Activated CD8-positive, alpha-beta T cell treated with anti-CD3 and anti-CD28 coated beads, Interleukin-2, amount 10 ng/mL, durations not matched to agents 7 days and 5 days (primary cell): ENCODE data around the gene GALNT3. TPM values are rescaled to one million over a fixed set of nuclear protein-coding genes. Genes with fewer than 3 reads are reported as not detected.

Source experiments
- ATAC-seq: fragments of 150-1000 bp; cut with Tn5 transposase; one replicate; pipeline ENCODE4 v1.10.0; 2021; ENCODE audit warnings: moderate library complexity
- CTCF ChIA-PET: fragments of 350-600 bp; sonication (Branson Sonifier 250); formaldehyde crosslinking; loops from one replicate; lab custom pipeline; 2021; ENCODE audit warnings: antibody characterized with exemption; lab: Charles Lee
- POLR2A ChIA-PET: fragments of 350-600 bp; sonication (Branson Sonifier 250); formaldehyde crosslinking; loops from one replicate; lab custom pipeline; 2021; ENCODE audit warnings: antibody characterized with exemption; lab: Charles Lee
- DNase-seq: peaks from one replicate; pipeline ENCODE4 v3.0.0-alpha.2; 2020
- H3K27ac Mint-ChIP-seq: one replicate; pipeline ENCODE4 v1.8.0; 2021; ENCODE audit warnings: mild to moderate bottlenecking, mixed read lengths
- H3K27me3 Mint-ChIP-seq: one replicate; pipeline ENCODE4 v1.8.0; 2021; ENCODE audit warnings: low read depth, mixed read lengths
- H3K36me3 Mint-ChIP-seq: one replicate; pipeline ENCODE4 v1.8.0; 2021; ENCODE audit warnings: low read depth, mixed read lengths
- H3K4me1 Mint-ChIP-seq: one replicate; pipeline ENCODE4 v1.8.0; 2021; ENCODE audit warnings: low read depth, mixed read lengths
- H3K4me3 Mint-ChIP-seq: one replicate; pipeline ENCODE4 v1.8.0; 2021; ENCODE audit warnings: mild to moderate bottlenecking, mixed read lengths
- H3K9me3 Mint-ChIP-seq: one replicate; pipeline ENCODE4 v1.8.0; 2022; ENCODE audit warnings: mixed read lengths; ENCODE audit not compliant: insufficient read depth
- total RNA-seq, 2 experiments: library from RNA; stranded (reverse); gene quantifications; one replicate each; pipeline ENCODE4 v1.2.3, GENCODE V29; 2021

The GALNT3 gene
- total RNA-seq, 2 experiments from 2014 or later, result 5.8 to 6.2 TPM

GRCh38 chr2:165706960-165707487, 87.0 kb downstream of the GALNT3 start:
- no peak for DNase-seq
- peaks cover 5% of the 10 kb centered on the region for H3K27me3 Mint-ChIP-seq
- no peaks in the 10 kb centered on the region for H3K9me3 Mint-ChIP-seq
- no peak for ATAC-seq
- no peaks in the 10 kb centered on the region for H3K4me1 Mint-ChIP-seq
- POLR2A ChIA-PET, result no interaction called here
- H3K4me3 Mint-ChIP-seq, result no peak overlapping the region
- no peaks in the 10 kb centered on the region for H3K36me3 Mint-ChIP-seq
- no peak overlapping the region for H3K27ac Mint-ChIP-seq
- CTCF ChIA-PET, result no interaction called here

DNA sequence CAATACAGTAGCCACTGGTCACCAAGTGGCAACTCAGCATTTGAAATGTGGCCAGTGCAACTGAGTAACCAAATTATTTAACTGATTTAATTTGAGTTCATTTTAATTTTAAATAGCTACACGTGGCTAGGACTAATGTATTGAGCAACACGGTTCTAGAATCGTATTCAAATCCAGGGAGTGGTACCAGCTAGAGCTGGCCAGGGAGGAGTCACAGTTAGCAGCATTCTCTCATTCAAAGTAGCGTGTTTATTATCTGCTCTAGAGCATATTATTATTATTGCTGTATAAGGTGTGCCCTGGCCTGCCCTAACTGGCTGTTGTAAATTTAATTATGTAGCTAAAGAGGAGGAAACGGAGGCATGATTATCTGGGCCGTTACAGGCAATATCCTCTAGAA, 92.9 kb downstream of the GALNT3 start:
- Mint-ChIP-seq H3K4me3 (no peak overlapping the region), H3K4me1 (no peaks in the 10 kb centered on the region), H3K27me3 (peaks cover 11% of the 10 kb centered on the region), H3K27ac (no peak overlapping the region), H3K36me3 (no peaks in the 10 kb centered on the region), H3K9me3 (no peaks in the 10 kb centered on the region)
- DNase-seq (no peak), ATAC-seq (no peak)
- ChIA-PET POLR2A (no interaction called here), CTCF (interaction anchor here (2.1 kb wide), 1 partner anchor 174 kb away, joined by 7 read pairs; no protein-coding TSS in a partner anchor)

DNA sequence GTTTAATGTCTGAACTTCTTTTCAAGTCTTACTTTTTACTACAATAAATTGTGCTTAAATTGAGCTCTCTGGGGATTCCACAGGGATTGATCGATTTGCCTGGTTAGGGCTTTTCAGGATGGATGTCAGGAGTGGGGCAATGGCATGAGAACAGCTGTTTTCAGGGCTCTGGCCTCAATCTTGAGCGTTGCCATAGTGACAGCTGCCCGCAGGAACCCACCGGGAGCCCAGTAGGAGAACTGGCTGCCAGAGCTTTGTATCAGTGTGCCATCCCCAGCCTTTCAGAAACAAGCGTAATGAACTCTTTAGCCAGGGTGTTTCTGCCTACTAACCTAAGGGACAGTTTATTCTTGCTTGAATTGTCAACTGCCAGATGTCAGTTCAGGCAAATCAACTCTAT, 93.5 kb downstream of the GALNT3 start:
- CTCF ChIA-PET, result interaction anchor here (2.1 kb wide), 1 partner anchor 174 kb away, joined by 7 read pairs; no protein-coding TSS in a partner anchor
- POLR2A ChIA-PET, result no interaction called here
- peaks cover 11% of the 10 kb centered on the region for H3K27me3 Mint-ChIP-seq
- no peak for ATAC-seq
- DNase-seq, result no peak
- H3K4me3 Mint-ChIP-seq, result no peak overlapping the region
- no peaks in the 10 kb centered on the region for H3K36me3 Mint-ChIP-seq
- no peak overlapping the region for H3K27ac Mint-ChIP-seq
- H3K9me3 Mint-ChIP-seq, result no peaks in the 10 kb centered on the region
- H3K4me1 Mint-ChIP-seq, result no peaks in the 10 kb centered on the region

GRCh38 chr2:165699946-165700345, 94.1 kb downstream of the GALNT3 start:
- H3K27ac Mint-ChIP-seq, result no peak overlapping the region
- no peak for DNase-seq
- H3K9me3 Mint-ChIP-seq, result no peaks in the 10 kb centered on the region
- H3K27me3 Mint-ChIP-seq, result peaks cover 11% of the 10 kb centered on the region
- no peak for ATAC-seq
- no peaks in the 10 kb centered on the region for H3K4me1 Mint-ChIP-seq
- no peaks in the 10 kb centered on the region for H3K36me3 Mint-ChIP-seq
- ChIA-PET POLR2A (no interaction called here), CTCF (interaction anchor here (2.1 kb wide), 1 partner anchor 175 kb away, joined by 7 read pairs; no protein-coding TSS in a partner anchor)
- H3K4me3 Mint-ChIP-seq, result no peak overlapping the region

- no peak overlapping the region for H3K27ac Mint-ChIP-seq
- H3K36me3 Mint-ChIP-seq, result no peaks in the 10 kb centered on the region
- ChIA-PET POLR2A (interaction anchor here (0.5 kb wide), 1 partner anchor 1922 kb away, joined by 9 read pairs; no protein-coding TSS in a partner anchor), CTCF (interaction anchor here (1.5 kb wide), 1 partner anchor 28 kb away, joined by 4 read pairs; no protein-coding TSS in a partner anchor)
- H3K4me1 Mint-ChIP-seq, result no peaks in the 10 kb centered on the region
- ATAC-seq, result no peak
- H3K4me3 Mint-ChIP-seq, result no peak overlapping the region
- H3K27me3 Mint-ChIP-seq, result peaks cover 8% of the 10 kb centered on the region
- H3K9me3 Mint-ChIP-seq, result no peaks in the 10 kb centered on the region
- DNase-seq, result peak; percentile 25
Observed at GRCh38 chr2:165698444-165698884, 95.6 kb downstream of the GALNT3 start.

DNA sequence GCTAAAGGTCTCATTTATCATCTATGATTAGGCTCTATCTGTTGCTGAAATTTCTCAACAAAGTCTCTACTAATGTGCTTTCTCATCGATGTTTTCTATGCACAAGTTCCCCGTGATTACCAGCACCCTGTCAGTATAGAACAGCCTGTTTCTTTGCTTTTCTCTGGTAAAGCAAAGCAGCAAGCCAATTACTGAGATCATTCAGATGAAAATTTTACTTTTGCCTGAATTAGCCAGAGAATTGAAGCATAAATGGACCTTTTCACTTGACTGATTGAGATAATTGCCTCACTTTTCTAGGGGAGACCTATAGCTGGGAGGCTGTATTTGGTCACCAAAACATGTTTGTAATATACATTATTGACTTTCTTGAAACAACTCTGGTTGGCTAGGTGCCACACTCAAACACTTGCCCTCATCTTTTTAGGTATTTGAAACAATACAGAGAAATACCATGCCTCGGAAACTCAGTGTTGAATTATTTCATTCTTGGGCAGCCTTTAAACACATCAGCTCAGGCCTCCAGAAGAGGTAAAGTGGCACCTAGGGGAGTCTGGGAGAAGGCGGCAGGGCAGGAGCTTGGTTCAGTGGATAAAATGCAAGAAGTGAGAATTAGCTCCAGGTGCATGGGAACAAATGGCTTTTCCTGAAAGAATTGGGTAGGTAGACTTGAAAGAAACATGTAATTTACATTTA, 96.2 kb downstream of the GALNT3 start:
- POLR2A ChIA-PET, result interaction anchor here (0.5 kb wide), 1 partner anchor 1922 kb away, joined by 9 read pairs; no protein-coding TSS in a partner anchor
- no peak for ATAC-seq
- H3K27me3 Mint-ChIP-seq, result peaks cover 8% of the 10 kb centered on the region
- no peaks in the 10 kb centered on the region for H3K36me3 Mint-ChIP-seq
- H3K4me1 Mint-ChIP-seq, result no peaks in the 10 kb centered on the region
- CTCF ChIA-PET, result interaction anchor here (1.5 kb wide), 1 partner anchor 28 kb away, joined by 4 read pairs; no protein-coding TSS in a partner anchor
- H3K4me3 Mint-ChIP-seq, result no peak overlapping the region
- no peaks in the 10 kb centered on the region for H3K9me3 Mint-ChIP-seq
- DNase-seq, result no peak
- no peak overlapping the region for H3K27ac Mint-ChIP-seq

Other genes starting within 250 kb of the GALNT3 start
- 10 to 100 TPM; 15.8 to 16.4 TPM for gene TTC21B, start 159.5 kb upstream of the GALNT3 start, total RNA-seq